AML-193 (cell line): ENCODE data around the gene EMC6.
"Not testable (repeated sequence)": the region's sequence is repeated elsewhere in the genome, so short reads cannot be mapped to it uniquely, and the experiment has no call there.

Experiments
- DNase-seq, 2 experiments: peaks; one replicate each; lab custom pipeline; 2025; lab: John Stamatoyannopoulos, UW

Gene EMC6

GRCh38 chr17:3681057-3681456 lies 12.4 kb downstream of the EMC6 start:
- no peak for DNase-seq

GRCh38 chr17:3681565-3681964 lies 13.0 kb downstream of the EMC6 start:
- DNase-seq, result no peak

GRCh38 chr17:3682033-3682432 lies 13.4 kb downstream of the EMC6 start:
- DNase-seq, result no peak

- peak; percentile 25 to 31 for DNase-seq
These were observed 14.5 kb downstream of the EMC6 start for GRCh38 chr17:3683054-3683511.

- no peak for DNase-seq
These were observed 16.6 kb downstream of the EMC6 start for GRCh38 chr17:3685174-3685573.

GRCh38 chr17:3688027-3688553 lies 19.5 kb downstream of the EMC6 start:
- DNase-seq, result no peak

GRCh38 chr17:3688852-3689261 lies 20.2 kb downstream of the EMC6 start:
- DNase-seq, result no peak

- DNase-seq, result no peak
These were observed 20.9 kb downstream of the EMC6 start for GRCh38 chr17:3689262-3690093.

GRCh38 chr17:3690094-3690715 lies 21.6 kb downstream of the EMC6 start:
- DNase-seq, result no peak

- no peak for DNase-seq
These were observed 23.0 kb downstream of the EMC6 start for GRCh38 chr17:3691617-3692067.

GRCh38 chr17:3692346-3692745 lies 23.7 kb downstream of the EMC6 start:
- no peak for DNase-seq

GRCh38 chr17:3693141-3693540 lies 24.5 kb downstream of the EMC6 start:
- no peak for DNase-seq

GRCh38 chr17:3693829-3694231 lies 25.2 kb downstream of the EMC6 start:
- DNase-seq, result no peak

- DNase-seq, result no peak
These were observed 26.6 kb downstream of the EMC6 start for GRCh38 chr17:3695129-3695722.

GRCh38 chr17:3695723-3696411 lies 27.3 kb downstream of the EMC6 start, which contains the start of gene P2RX5:
Gene P2RX5, minus strand, starts transcription at chr17:3696155. Its CDS starts 150 bp downstream, at chr17:3696005.
- peak; percentile 3 to 4 for DNase-seq

GRCh38 chr17:3697103-3697476 lies 28.5 kb downstream of the EMC6 start:
- DNase-seq, result no peak

- no peak for DNase-seq
These were observed 29.5 kb downstream of the EMC6 start for GRCh38 chr17:3698139-3698538.

- no peak for DNase-seq
These were observed 31.3 kb downstream of the EMC6 start for GRCh38 chr17:3699951-3700350.

GRCh38 chr17:3702041-3702539 lies 33.5 kb downstream of the EMC6 start:
- DNase-seq, result not testable (repeated sequence)

GRCh38 chr17:3704931-3705717 lies 36.5 kb downstream of the EMC6 start:
- DNase-seq, result no peak

- DNase-seq, result not testable (repeated sequence)
These were observed 37.0 kb downstream of the EMC6 start for GRCh38 chr17:3705718-3705984.
